ENCODE data around the gene ANKRD39. TPM values are rescaled to one million over a fixed set of nuclear protein-coding genes. Genes with fewer than 3 reads are reported as not detected.

ANKRD39 gene
- total and polyA plus RNA-seq, 12 donors, result 9.2 to 49.5 (median 22.5) TPM

DNA sequence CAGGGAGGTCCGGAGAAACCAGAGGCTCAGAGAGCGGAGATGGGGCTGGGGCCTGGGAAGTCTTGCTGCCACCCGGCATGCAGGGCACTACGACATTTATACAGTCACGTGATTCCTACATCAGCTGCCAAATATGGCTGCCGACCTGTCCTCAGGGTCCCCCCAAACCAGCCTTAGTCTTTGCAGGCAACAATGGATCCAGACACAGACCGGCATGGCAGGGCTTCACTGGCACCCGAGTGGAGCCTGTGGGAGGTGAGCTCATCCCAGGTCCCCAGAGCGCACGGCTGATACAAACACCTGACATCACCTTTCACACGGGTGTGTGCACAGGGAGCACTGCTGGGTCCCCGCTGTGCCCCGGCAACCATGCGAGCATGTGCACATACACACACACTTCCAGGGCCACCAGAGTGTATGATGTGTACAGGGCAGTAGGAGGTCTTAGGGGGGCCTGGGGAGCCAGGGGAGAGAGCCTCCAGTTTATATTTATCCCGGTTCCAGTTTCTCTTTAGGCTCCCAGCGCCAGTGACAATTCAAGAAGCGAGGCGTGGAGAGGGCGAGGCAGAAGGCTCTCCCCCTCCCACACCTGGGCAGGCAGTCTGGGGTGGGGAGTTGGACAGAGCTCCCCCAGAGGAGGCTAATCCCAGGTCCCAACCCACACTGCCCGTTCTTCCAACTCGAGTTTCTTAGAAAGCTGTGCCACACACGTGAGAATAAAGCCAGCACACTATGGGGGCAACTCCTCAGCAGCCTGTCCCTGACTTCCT lies 9.4 kb upstream of the ANKRD39 start:
- Histone ChIP-seq H3K9me3 (replicated peaks in 1 of 3) (no peaks in the 10 kb centered on the region), H3K4me3 (peak overlapping the region in 1 of 4 donors; percentile 83), H3K4me1 (replicated peaks in 1 of 2) (peaks cover 11 to 37% of the 10 kb centered on the region in 2 donors), H3K27me3 (no peaks in the 10 kb centered on the region), H3K36me3 (replicated peaks in 1 of 2) (peaks cover 0 to 51% of the 10 kb centered on the region in 2 donors), H3K27ac (peak overlapping the region in 3 of 5 donors; percentile 90 to 95 (median 93))
- WGBS, 4 donors, result 49 to 63% (median 59%) methylated on average over 8 to 22 of the region's 22 CpGs
- no peak for DNase-seq
- TF ChIP-seq POLR2A (IDR thresholded peaks at IDR 0.05) (no peak), CTCF (IDR thresholded peaks at IDR 0.05) (no peak)
- intact Hi-C loops (cut with DNase I), result loop anchor here in 1 of 2 donors (5.0 to 10.0 kb wide), 4 partner anchors 52 to 248 kb away; partner anchors contain the start of genes ANKRD36, CNNM3 and CNNM4

DNA sequence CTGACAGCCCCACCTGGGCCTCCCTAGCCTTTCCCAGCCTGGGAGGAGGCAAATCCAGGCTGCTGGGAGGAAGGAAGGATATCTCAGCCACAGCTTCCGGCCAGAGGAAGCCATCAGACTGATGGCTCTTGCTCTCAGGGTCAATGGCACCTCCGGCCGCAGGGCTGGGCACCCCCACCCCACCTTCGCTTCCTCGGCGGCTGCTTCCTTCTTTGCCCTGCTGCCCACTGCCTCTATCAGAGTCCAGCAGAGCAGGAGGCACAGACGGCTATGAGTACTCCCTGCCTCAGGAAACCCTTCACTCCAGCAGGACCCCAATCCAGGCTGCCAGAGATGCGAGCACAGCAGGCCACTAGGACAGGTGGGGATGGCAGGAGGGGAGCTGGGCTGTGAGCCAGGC lies 8.8 kb upstream of the ANKRD39 start:
- no peak for TF ChIP-seq CTCF (IDR thresholded peaks at IDR 0.05)
- TF ChIP-seq POLR2A (IDR thresholded peaks at IDR 0.05), result no peak
- intact Hi-C loops (cut with DNase I), result loop anchor here in 1 of 2 donors (5.0 to 10.0 kb wide), 4 partner anchors 52 to 248 kb away; partner anchors contain the start of genes ANKRD36, CNNM3 and CNNM4
- Histone ChIP-seq H3K36me3 (replicated peaks in 1 of 2) (peaks cover 0 to 56% of the 10 kb centered on the region in 2 donors), H3K4me3 (peak overlapping the region in 1 of 4 donors; percentile 83), H3K27me3 (no peaks in the 10 kb centered on the region), H3K9me3 (replicated peaks in 1 of 3) (no peaks in the 10 kb centered on the region), H3K27ac (peak overlapping the region in 2 of 5 donors; percentile 93 to 95), H3K4me1 (replicated peaks in 1 of 2) (peaks cover 11 to 37% of the 10 kb centered on the region in 2 donors)
- peak in 3 of 7 donors; percentile 35 to 75 (median 53) for DNase-seq
- WGBS, 4 donors, result 15 to 55% (median 45%) methylated on average over 5 to 8 of the region's 8 CpGs

GRCh38 chr2:96866149-96866548 lies 8.3 kb upstream of the ANKRD39 start:
- DNase-seq, result no peak
- intact Hi-C loops (cut with DNase I), result loop anchor here in 1 of 2 donors (5.0 to 10.0 kb wide), 4 partner anchors 51 to 249 kb away; partner anchors contain the start of genes ANKRD36, CNNM3 and CNNM4
- peaks cover 11 to 32% of the 10 kb centered on the region in 2 donors for H3K4me1 ChIP-seq (replicated peaks in 1 of 2)
- TF ChIP-seq POLR2A (IDR thresholded peaks at IDR 0.05), result no peak
- TF ChIP-seq CTCF (IDR thresholded peaks at IDR 0.05), result no peak
- WGBS, 4 donors, result 75 to 82% (median 78%) methylated on average over 2 to 14 of the region's 14 CpGs
- H3K9me3 ChIP-seq (replicated peaks in 1 of 3), result no peaks in the 10 kb centered on the region
- no peak overlapping the region for H3K4me3 ChIP-seq
- H3K36me3 ChIP-seq (replicated peaks in 1 of 2), result peaks cover 0 to 61% of the 10 kb centered on the region in 2 donors
- H3K27me3 ChIP-seq, result no peaks in the 10 kb centered on the region
- H3K27ac ChIP-seq, result peak overlapping the region in 2 of 5 donors; percentile 93 to 95

DNA sequence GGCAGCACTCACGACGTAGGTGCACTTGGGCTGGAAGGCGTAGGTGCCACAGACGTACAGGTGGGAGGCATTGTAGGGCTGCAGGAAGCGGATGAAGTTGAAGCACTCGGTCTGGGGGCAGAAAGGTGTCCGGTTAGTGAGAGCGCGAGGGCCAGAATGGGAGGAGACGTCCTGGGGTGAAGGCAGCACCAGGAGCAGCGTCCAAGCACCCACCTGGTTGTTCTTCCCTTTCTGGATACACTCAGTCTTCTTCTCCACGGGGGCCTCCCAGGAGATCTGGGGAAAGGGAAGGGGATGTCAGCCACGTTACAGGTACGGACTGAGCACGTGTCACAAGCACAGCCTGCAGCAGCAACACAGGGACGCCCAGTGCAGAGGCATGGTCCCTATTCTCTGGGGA lies 7.8 kb upstream of the ANKRD39 start:
- 77 to 85% (median 83%) methylated on average over 16 of the region's 16 CpGs for WGBS, 4 donors
- DNase-seq, result no peak
- Histone ChIP-seq H3K36me3 (replicated peaks in 1 of 2) (peaks cover 0 to 66% of the 10 kb centered on the region in 2 donors), H3K27me3 (no peaks in the 10 kb centered on the region), H3K27ac (peak overlapping the region in 1 of 5 donors; percentile 30), H3K4me1 (replicated peaks in 1 of 2) (peaks cover 11 to 27% of the 10 kb centered on the region in 2 donors), H3K4me3 (no peak overlapping the region), H3K9me3 (replicated peaks in 1 of 3) (no peaks in the 10 kb centered on the region)
- TF ChIP-seq CTCF (IDR thresholded peaks at IDR 0.05) (no peak), POLR2A (IDR thresholded peaks at IDR 0.05) (no peak)
- intact Hi-C loops (cut with DNase I), result loop anchor here in 1 of 2 donors (5.0 to 10.0 kb wide), 4 partner anchors 51 to 249 kb away; partner anchors contain the start of genes ANKRD36, CNNM3 and CNNM4

Data from adrenal gland (tissue), 12 donors.